ENCODE results near the gene ZNF654. TPM values are rescaled to one million over a fixed set of nuclear protein-coding genes. Genes with fewer than 3 reads are reported as not detected.

ZNF654 gene
- total RNA-seq, 1 experiment from 2014 or later: 7.0 TPM

- no peak for TF ChIP-seq EZH2phosphoT487 (IDR thresholded peaks at IDR 0.05; ENCODE audit: borderline replicate concordance)
- no peak for TF ChIP-seq JUND (IDR thresholded peaks at IDR 0.05)
- TF ChIP-seq MAX (IDR thresholded peaks at IDR 0.05): no peak
Observed at GRCh38 chr3:88112289-88112688, 53.2 kb downstream of the ZNF654 start (continued).

GRCh38 chr3:88113311-88114162 lies 54.5 kb downstream of the ZNF654 start:
- intact Hi-C loops (cut with micrococcal nuclease): loop anchor here (10.0 kb wide), 1 partner anchor 609 kb away; no protein-coding TSS in a partner anchor
- no peaks in the 10 kb centered on the region for H3K36me3 ChIP-seq (ENCODE audit: control insufficient read depth in 1 of 2, insufficient read depth in 2 of 2, low read length in 2 of 2)
- ChIA-PET RAD21 (ENCODE audit: low non-redundant PET in 1 of 2, low total read pairs in 2 of 2, uncharacterized antibody in 2 of 2, unreplicated experiment in 2 of 2) (no interaction called here), POLR2A (no interaction called here), CTCF (interaction anchor here (0.8 to 2.0 kb wide), 11 partner anchors 10 to 815 kb away, joined by 3 to 17 read pairs (median 5); no protein-coding TSS in a partner anchor)
- no peak overlapping the region for H3K9ac ChIP-seq (ENCODE audit: low read length)
- peak; percentile 96 for ATAC-seq
- no peaks in the 10 kb centered on the region for H3K9me2 ChIP-seq (ENCODE audit: insufficient read depth)
- no peak overlapping the region for H3K4me3 ChIP-seq (replicated peaks in 1 of 2; ENCODE audit: low read depth in 1 of 2, low read length in 2 of 2)
- peaks cover 11% of the 10 kb centered on the region for H3K79me2 ChIP-seq (ENCODE audit: insufficient read depth, low read length)
- TF ChIP-seq, protein P1, sequence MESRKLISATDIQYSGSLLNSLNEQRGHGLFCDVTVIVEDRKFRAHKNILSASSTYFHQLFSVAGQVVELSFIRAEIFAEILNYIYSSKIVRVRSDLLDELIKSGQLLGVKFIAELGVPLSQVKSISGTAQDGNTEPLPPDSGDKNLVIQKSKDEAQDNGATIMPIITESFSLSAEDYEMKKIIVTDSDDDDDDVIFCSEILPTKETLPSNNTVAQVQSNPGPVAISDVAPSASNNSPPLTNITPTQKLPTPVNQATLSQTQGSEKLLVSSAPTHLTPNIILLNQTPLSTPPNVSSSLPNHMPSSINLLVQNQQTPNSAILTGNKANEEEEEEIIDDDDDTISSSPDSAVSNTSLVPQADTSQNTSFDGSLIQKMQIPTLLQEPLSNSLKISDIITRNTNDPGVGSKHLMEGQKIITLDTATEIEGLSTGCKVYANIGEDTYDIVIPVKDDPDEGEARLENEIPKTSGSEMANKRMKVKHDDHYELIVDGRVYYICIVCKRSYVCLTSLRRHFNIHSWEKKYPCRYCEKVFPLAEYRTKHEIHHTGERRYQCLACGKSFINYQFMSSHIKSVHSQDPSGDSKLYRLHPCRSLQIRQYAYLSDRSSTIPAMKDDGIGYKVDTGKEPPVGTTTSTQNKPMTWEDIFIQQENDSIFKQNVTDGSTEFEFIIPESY (IDR thresholded peaks at IDR 0.05; ENCODE audit: extremely low read depth, insufficient replicate concordance, low read length): no peak
- TF ChIP-seq, protein P2, sequence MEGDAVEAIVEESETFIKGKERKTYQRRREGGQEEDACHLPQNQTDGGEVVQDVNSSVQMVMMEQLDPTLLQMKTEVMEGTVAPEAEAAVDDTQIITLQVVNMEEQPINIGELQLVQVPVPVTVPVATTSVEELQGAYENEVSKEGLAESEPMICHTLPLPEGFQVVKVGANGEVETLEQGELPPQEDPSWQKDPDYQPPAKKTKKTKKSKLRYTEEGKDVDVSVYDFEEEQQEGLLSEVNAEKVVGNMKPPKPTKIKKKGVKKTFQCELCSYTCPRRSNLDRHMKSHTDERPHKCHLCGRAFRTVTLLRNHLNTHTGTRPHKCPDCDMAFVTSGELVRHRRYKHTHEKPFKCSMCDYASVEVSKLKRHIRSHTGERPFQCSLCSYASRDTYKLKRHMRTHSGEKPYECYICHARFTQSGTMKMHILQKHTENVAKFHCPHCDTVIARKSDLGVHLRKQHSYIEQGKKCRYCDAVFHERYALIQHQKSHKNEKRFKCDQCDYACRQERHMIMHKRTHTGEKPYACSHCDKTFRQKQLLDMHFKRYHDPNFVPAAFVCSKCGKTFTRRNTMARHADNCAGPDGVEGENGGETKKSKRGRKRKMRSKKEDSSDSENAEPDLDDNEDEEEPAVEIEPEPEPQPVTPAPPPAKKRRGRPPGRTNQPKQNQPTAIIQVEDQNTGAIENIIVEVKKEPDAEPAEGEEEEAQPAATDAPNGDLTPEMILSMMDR (IDR thresholded peaks at IDR 0.05 in 2 of 3, conservative IDR thresholded peaks at IDR 0.05 in 1 of 3; ENCODE audit: borderline replicate concordance in 1 of 3, insufficient read depth in 1 of 3, low read depth in 2 of 3, low read length in 2 of 3): peak; percentile 22 to 83 (median 64); a peak in 4 of 6 replicates
- TF ChIP-seq FOSL1 (IDR thresholded peaks at IDR 0.05; ENCODE audit: low read depth) (no peak), POLR2A (IDR thresholded peaks at IDR 0.05; ENCODE audit: borderline replicate concordance, extremely low read depth, insufficient read depth, insufficient read length) (no peak), RAD21 (IDR thresholded peaks at IDR 0.05; ENCODE audit: low read depth) (peak; percentile 49), SP1 (IDR thresholded peaks at IDR 0.05; ENCODE audit: low read depth) (no peak), YY1 (IDR thresholded peaks at IDR 0.05; ENCODE audit: extremely low read depth, insufficient replicate concordance, low read depth, low read length) (no peak), ZFX (IDR thresholded peaks at IDR 0.05) (no peak), CBX3 (IDR thresholded peaks at IDR 0.05; ENCODE audit: low read depth) (no peak), ELF1 (IDR thresholded peaks at IDR 0.05; ENCODE audit: borderline replicate concordance, low read depth) (no peak)
- peak; percentile 57 for DNase-seq (ENCODE audit: low read depth, low spot score)
- H2AFZ ChIP-seq (ENCODE audit: low read depth, low read length, poor library complexity, severe bottlenecking): no peak overlapping the region
- BruUV-seq (replicated peaks): no TSS peak
- no peaks in the 10 kb centered on the region for H4K20me1 ChIP-seq (ENCODE audit: insufficient read depth)
- no peaks in the 10 kb centered on the region for H3K27me3 ChIP-seq (ENCODE audit: insufficient read depth, low read length)
- no peak overlapping the region for H3K27ac ChIP-seq (ENCODE audit: low read depth, low read length)
- H3K9me3 ChIP-seq (ENCODE audit: control insufficient read depth in 1 of 2, insufficient read depth in 1 of 2, low read depth in 1 of 2, low read length in 2 of 2): no peaks in the 10 kb centered on the region
- H3K4me2 ChIP-seq (ENCODE audit: low read length): no peak overlapping the region
- no peaks in the 10 kb centered on the region for H3K4me1 ChIP-seq (ENCODE audit: control insufficient read depth in 1 of 2, insufficient read depth in 2 of 2, low read length in 2 of 2)

All from HCT116 (cell line).